B cell (primary cell): ENCODE measurements around the gene PLEKHA8. TPM values are rescaled to one million over a fixed set of nuclear protein-coding genes. Genes with fewer than 3 reads are reported as not detected.

ENCODE experiments used
- ATAC-seq: fragments of 200-7000 bp; cut with Tn5 transposase; one replicate; pipeline ENCODE4 v1.10.0; 2021; ENCODE audit warnings: low read depth, mild to moderate bottlenecking, moderate number of reproducible peaks, moderate library complexity
- CTCF ChIA-PET: fragments of 350-600 bp; sonication (Branson Sonifier 250); formaldehyde crosslinking; loops from one replicate; lab custom pipeline; 2021; ENCODE audit warnings: antibody characterized with exemption, inconsistent platforms; lab: Charles Lee
- POLR2A ChIA-PET: fragments of 350-600 bp; sonication (Branson Sonifier 250); formaldehyde crosslinking; loops from one replicate; lab custom pipeline; 2021; ENCODE audit warnings: antibody characterized with exemption; lab: Charles Lee
- DNase-seq: peaks from one replicate; pipeline ENCODE4 v3.0.0; 2013
- H2AFZ ChIP-seq: 2 replicates; pipeline ENCODE4 v1.6.1; 2012; ENCODE audit warnings: mild to moderate bottlenecking, low read depth, low read length; ENCODE audit not compliant: insufficient read depth, poor library complexity, severe bottlenecking
- H3K27ac ChIP-seq, 2 donors: 1 replicate in 1 of 2; 2 replicates in 1 of 2; pipeline ENCODE4 v1.5.1; 2012 to 2013; ENCODE audit warnings: low read length in 2 of 2, mild to moderate bottlenecking in 2 of 2, moderate library complexity in 1 of 2
- H3K27me3 ChIP-seq, 4 experiments: fragments of 200-600 bp in 1 of 4; sonication (generic) in 1 of 4; replicated peaks in 1 of 4; 1 replicate in 2 of 4; 2 replicates in 2 of 4; pipeline versions ENCODE4 v1.6.1 to v1.7.0; 2013 to 2016; ENCODE audit warnings: low read length in 3 of 4, mild to moderate bottlenecking in 2 of 4, mixed read lengths in 1 of 4, moderate library complexity in 1 of 4; ENCODE audit not compliant: insufficient read depth in 4 of 4, control insufficient read depth in 3 of 4; ENCODE audit errors: control extremely low read depth in 1 of 4
- H3K36me3 ChIP-seq, 2 experiments: replicated peaks in 1 of 2; 1 replicate in 1 of 2; 2 replicates in 1 of 2; pipeline versions ENCODE4 v1.6.1 to v1.7.1; 2013; ENCODE audit warnings: low read length in 1 of 2; ENCODE audit not compliant: insufficient read depth in 2 of 2, control insufficient read depth in 1 of 2; ENCODE audit errors: control extremely low read depth in 1 of 2, extremely low read depth in 1 of 2
- H3K4me1 ChIP-seq, 2 donors: fragments of 200-600 bp in 1 of 2; sonication (generic) in 1 of 2; 1 replicate in 1 of 2; 2 replicates in 1 of 2; pipeline versions ENCODE4 v1.5.1 to v1.6.1; 2013 to 2017; ENCODE audit warnings: low read length in 2 of 2; ENCODE audit not compliant: control insufficient read depth in 2 of 2, insufficient read depth in 2 of 2
- H3K4me2 ChIP-seq: replicated peaks from 2 replicates; pipeline ENCODE3; 2012; ENCODE audit warnings: mild to moderate bottlenecking, low read depth, low read length; ENCODE audit not compliant: poor library complexity, severe bottlenecking
- H3K4me3 ChIP-seq, 5 experiments: fragments of 200-600 bp in 1 of 5; sonication (generic) in 1 of 5; 1 replicate in 3 of 5; 2 replicates in 2 of 5; pipeline versions ENCODE4 v1.5.1 to v1.7.0; 2011 to 2016; ENCODE audit warnings: low read length in 4 of 5, mild to moderate bottlenecking in 4 of 5, low read depth in 2 of 5, control low read depth in 1 of 5, moderate library complexity in 1 of 5; ENCODE audit not compliant: insufficient read depth in 1 of 5; ENCODE audit errors: control extremely low read depth in 1 of 5, extremely low read depth in 1 of 5
- H3K79me2 ChIP-seq: fragments of 200-600 bp; sonication (generic); one replicate; pipeline ENCODE4 v1.6.0; 2016; ENCODE audit warnings: low read length; ENCODE audit not compliant: control insufficient read depth, insufficient read depth
- H3K9ac ChIP-seq: fragments of 200-600 bp; sonication (generic); 2 replicates; pipeline ENCODE4 v1.6.1; 2017; ENCODE audit warnings: mild to moderate bottlenecking, low read length, moderate library complexity
- H3K9me3 ChIP-seq, 3 donors: one replicate each; pipeline versions ENCODE4 v1.6.1 to v1.7.1; 2013; ENCODE audit warnings: low read length in 2 of 3; ENCODE audit not compliant: control insufficient read depth in 2 of 3, insufficient read depth in 1 of 3; ENCODE audit errors: control extremely low read depth in 1 of 3
- H4K20me1 ChIP-seq: 2 replicates; pipeline ENCODE4 v1.6.0; 2012; ENCODE audit warnings: mild to moderate bottlenecking, low read length; ENCODE audit not compliant: insufficient read depth, control insufficient read depth, poor library complexity, severe bottlenecking
- H3K27ac Mint-ChIP-seq: one replicate; pipeline ENCODE4 v1.8.0; 2021; ENCODE audit warnings: mixed read lengths
- H3K27me3 Mint-ChIP-seq: one replicate; pipeline ENCODE4 v1.8.0; 2021; ENCODE audit warnings: mixed read lengths
- H3K4me1 Mint-ChIP-seq: one replicate; pipeline ENCODE4 v1.8.0; 2021; ENCODE audit warnings: mixed read lengths
- H3K4me3 Mint-ChIP-seq: one replicate; pipeline ENCODE4 v1.8.0; 2021; ENCODE audit warnings: mixed read lengths
- H3K9me3 Mint-ChIP-seq: one replicate; pipeline ENCODE4 v1.8.0; 2022; ENCODE audit warnings: mixed read lengths; ENCODE audit not compliant: insufficient read depth
- EZH2 ChIP-seq: IDR thresholded peaks from 2 replicates; pipeline ENCODE4 v1.6.1; 2012; ENCODE audit warnings: borderline replicate concordance, low read depth, mild to moderate bottlenecking, moderate library complexity, low read length; ENCODE audit not compliant: insufficient read depth, poor library complexity, severe bottlenecking
- WGBS: methylation state at CpG from one replicate; pipeline ENCODE4 v1.1.5; 2013; ENCODE audit warnings: missing lambda C conversion rate; ENCODE audit not compliant: insufficient coverage; 5-methylcytosine and 5-hydroxymethylcytosine counted together
- intact Hi-C: fragments of 100-400 bp; cut with micrococcal nuclease; formaldehyde crosslinking; loops from one replicate; pipeline ENCODE4 v1.10.0; 2022
- polyA plus RNA-seq: library from polyadenylated mRNA; depleted of rRNA; stranded (reverse); fragments of >200 nt; gene quantifications from 2 replicates; pipeline ENCODE4 v1.2.3, GENCODE V29; 2012
- total RNA-seq, 2 donors: library from RNA; stranded (reverse); fragments of 120-200 nt in 1 of 2; gene quantifications; 1 replicate in 1 of 2; 2 replicates in 1 of 2; pipeline versions ENCODE4 v1.2.3 to v1.2.4, GENCODE V29; 2013 to 2022
- TF ChIP-seq, protein P1 (sequence below): fragments of 200-600 bp; IDR thresholded peaks from one replicate; pipeline ENCODE4 v1.8.0; 2022; ENCODE audit warnings: antibody characterized with exemption, mild to moderate bottlenecking

The PLEKHA8 gene
- total and polyA plus RNA-seq, 2 donors (not counting 1 experiment from before 2014, with no cell fraction given) = 1.7 to 10.5 TPM

DNA sequence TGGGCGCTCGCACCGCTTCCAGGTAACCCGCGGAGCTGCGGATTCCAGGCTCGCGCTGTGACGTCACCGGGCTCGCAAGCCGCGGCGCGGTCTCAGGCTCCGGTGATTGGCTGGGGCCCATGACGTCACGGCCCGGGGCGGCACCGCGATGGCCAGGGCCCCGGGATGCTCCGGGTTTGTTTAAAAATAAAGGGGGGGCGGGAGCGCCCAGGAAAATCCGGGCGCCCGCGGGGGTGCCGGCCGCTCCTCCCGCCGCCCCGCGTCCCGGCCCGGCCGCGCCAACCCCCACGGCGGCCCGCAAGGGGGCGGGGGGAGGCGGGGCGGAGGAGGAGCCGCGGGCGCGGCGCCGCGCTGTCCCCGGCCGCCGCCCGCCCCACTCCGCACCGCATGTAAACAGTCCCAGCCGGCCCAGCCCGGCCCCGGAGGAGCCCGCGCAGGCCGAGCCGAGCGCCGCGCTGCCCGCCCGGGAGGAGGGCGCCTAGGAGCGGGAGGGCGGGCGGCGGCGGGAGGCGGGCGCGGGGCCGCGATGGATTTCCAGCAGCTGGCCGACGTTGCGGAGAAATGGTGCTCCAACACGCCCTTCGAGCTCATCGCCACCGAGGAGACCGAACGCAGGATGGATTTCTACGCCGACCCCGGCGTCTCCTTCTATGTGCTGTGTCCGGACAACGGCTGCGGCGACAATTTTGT lies 106.5 kb downstream of the PLEKHA8 start, which contains the start of gene MTURN:
Gene MTURN, plus strand, starts transcription at position 376 of the 690 bp plus-strand sequence. Its CDS starts 151 bp downstream, at position 527.
- peak within 1 kb of the TSS; percentile 69 for H2AFZ ChIP-seq
- peaks cover 0 to 3% (median 1%) of the 10 kb centered on the region in 4 experiments for H3K27me3 ChIP-seq
- DNase-seq (peak; percentile 92), ATAC-seq (peak; percentile 83)
- H4K20me1 ChIP-seq = no peaks in the 10 kb centered on the region
- intact Hi-C loops = loop anchor here (1.0 to 10.0 kb wide), 7 partner anchors 43 to 460 kb away; partner anchors contain the start of genes FKBP14, GARS1, GGCT and ZNRF2
- H3K4me3 ChIP-seq = peak within 1 kb of the TSS; percentile 63 to 95 (median 83)
- Mint-ChIP-seq H3K9me3 (no peaks in the 10 kb centered on the region), H3K4me3 (peak within 1 kb of the TSS; percentile 98), H3K27me3 (peaks cover 11% of the 10 kb centered on the region), H3K27ac (peak within 1 kb of the TSS; percentile 93), H3K4me1 (peaks cover 18% of the 10 kb centered on the region)
- no peaks in the 10 kb centered on the region for H3K36me3 ChIP-seq
- ChIA-PET CTCF (interaction anchor here (0.6 to 1.4 kb wide), 5 partner anchors 28 to 311 kb away, joined by 3 read pairs; no protein-coding TSS in a partner anchor), POLR2A (interaction anchor here (1.0 kb wide), 1 partner anchor 24 kb away, joined by 3 read pairs; no protein-coding TSS in a partner anchor)
- H3K9ac ChIP-seq = peak within 1 kb of the TSS; percentile 64
- no peaks in the 10 kb centered on the region for H3K79me2 ChIP-seq
- peak within 1 kb of the TSS; percentile 94 for H3K4me2 ChIP-seq
- H3K9me3 ChIP-seq = no peaks in the 10 kb centered on the region
- whole genome bisulfite sequencing = under 1% methylated on average over 98 of the region's 99 CpGs
- TF ChIP-seq EZH2 = no peak
- TF ChIP-seq, protein P1, sequence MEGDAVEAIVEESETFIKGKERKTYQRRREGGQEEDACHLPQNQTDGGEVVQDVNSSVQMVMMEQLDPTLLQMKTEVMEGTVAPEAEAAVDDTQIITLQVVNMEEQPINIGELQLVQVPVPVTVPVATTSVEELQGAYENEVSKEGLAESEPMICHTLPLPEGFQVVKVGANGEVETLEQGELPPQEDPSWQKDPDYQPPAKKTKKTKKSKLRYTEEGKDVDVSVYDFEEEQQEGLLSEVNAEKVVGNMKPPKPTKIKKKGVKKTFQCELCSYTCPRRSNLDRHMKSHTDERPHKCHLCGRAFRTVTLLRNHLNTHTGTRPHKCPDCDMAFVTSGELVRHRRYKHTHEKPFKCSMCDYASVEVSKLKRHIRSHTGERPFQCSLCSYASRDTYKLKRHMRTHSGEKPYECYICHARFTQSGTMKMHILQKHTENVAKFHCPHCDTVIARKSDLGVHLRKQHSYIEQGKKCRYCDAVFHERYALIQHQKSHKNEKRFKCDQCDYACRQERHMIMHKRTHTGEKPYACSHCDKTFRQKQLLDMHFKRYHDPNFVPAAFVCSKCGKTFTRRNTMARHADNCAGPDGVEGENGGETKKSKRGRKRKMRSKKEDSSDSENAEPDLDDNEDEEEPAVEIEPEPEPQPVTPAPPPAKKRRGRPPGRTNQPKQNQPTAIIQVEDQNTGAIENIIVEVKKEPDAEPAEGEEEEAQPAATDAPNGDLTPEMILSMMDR = no peak
- peak within 1 kb of the TSS in 1 of 2 donors; percentile 39 for H3K27ac ChIP-seq
- H3K4me1 ChIP-seq = peaks cover 0 to 18% of the 10 kb centered on the region in 2 donors
